ENCODE measurements around the gene EMB.
"Not testable (repeated sequence)": the region's sequence is repeated elsewhere in the genome, so short reads cannot be mapped to it uniquely, and the experiment has no call there.

The EMB gene, protein sequence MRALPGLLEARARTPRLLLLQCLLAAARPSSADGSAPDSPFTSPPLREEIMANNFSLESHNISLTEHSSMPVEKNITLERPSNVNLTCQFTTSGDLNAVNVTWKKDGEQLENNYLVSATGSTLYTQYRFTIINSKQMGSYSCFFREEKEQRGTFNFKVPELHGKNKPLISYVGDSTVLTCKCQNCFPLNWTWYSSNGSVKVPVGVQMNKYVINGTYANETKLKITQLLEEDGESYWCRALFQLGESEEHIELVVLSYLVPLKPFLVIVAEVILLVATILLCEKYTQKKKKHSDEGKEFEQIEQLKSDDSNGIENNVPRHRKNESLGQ

DNA sequence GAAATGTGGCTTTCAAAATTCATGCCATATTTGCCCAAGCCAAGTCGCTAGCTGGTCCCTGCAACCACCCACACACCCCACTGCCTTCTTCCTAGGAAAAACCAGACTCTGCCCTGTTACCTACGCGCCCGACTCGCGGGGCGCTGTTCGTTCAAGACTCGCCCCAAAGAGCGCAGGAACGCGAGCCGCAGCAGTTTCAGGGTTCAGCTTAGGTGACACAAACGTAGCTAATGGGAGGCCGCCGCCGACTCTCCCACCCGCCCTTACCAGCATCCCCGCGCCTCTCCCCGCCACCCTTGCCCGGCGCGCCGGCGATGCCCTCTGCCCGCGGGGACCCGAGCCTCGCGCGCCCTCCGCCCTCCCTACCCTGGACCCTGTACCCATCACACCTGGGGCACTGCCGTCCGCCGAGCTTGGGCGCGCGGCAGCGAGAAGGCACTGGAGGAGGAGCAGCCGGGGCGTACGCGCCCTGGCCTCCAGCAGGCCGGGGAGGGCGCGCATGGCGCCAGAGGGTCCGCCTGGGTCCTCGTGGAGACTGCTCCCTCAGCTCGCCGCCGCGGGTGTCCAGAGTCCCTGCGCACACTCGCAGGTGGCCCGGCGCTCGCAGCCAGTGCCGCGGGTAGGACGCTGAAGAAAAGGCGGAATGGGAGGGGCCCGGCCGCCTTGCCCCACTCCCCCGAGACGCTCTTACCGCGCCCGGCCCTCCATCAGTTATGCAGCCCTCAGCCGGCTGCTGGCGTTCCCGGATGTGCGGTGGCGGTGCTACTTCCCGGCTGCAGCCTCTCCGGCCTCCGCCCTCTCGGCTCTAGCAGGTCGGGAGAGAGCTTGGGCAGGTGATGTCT lies at the start of gene EMB:
Gene EMB (minus strand): TSS at position 638 of the 842 bp plus-strand sequence. CDS start 137 bp downstream, at position 501.
- H4K20me1 ChIP-seq: peaks cover 18% of the 10 kb centered on the region
- H3K4me1 ChIP-seq: peaks cover 66% of the 10 kb centered on the region
- no peak for TF ChIP-seq Cebpa-rat (IDR thresholded peaks at IDR 0.05)
- H3K9me3 ChIP-seq: no peaks in the 10 kb centered on the region
- peak within 1 kb of the TSS; percentile 97 for H3K27ac ChIP-seq
- H3K4me3 ChIP-seq: peak within 1 kb of the TSS; percentile 87
- H3K27me3 ChIP-seq: no peaks in the 10 kb centered on the region
- H3K4me2 ChIP-seq: peak within 1 kb of the TSS; percentile 84
- peak within 1 kb of the TSS; percentile 93 for H3K9ac ChIP-seq
- peaks cover 10% of the 10 kb centered on the region for H3K36me3 ChIP-seq

DNA sequence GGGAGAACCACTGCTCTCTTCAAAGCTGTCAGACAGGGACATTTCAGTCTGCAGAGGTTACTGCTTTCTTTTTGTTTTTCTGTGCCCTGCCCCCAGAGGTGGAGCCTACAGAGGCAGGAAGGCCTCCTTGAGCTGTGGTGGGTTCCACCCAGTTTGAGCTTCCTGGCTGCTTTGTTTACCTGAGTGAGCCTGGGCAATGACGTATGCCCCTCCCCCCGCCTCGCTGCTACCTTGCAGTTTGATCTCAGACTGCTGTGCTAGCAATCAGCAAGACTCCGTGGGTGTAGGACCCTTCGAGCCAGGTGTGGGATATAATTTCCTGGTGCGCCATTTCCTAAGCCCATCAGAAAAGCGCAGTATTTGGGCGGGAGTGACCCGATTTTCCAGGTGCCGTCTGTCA lies 48.4 kb upstream of the EMB start:
- not testable (repeated sequence) for H3K4me2 ChIP-seq, H3K4me3 ChIP-seq, H3K9ac ChIP-seq, H4K20me1 ChIP-seq, H3K4me1 ChIP-seq, H3K27ac ChIP-seq, H3K36me3 ChIP-seq, H3K27me3 ChIP-seq
- H3K9me3 ChIP-seq: peaks cover 14% of the 10 kb centered on the region

DNA sequence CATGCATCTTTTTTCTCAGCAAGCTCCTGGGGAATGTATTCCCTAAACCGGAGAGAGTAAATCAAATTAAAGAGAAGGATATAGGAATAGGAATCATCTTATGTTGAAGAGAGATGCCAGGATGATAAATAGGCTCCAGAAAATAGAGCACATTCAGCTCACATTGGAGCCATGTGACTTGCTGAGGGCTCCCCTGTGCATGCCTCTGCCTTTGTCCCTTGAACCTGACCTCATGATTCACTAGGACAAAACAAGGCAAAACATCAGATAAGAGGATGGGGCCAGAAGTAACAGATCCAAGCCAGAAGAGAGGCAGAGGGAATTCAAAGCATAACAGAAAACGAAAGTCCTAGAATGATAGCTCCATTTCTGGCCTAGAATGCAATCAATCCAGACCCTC lies 37.7 kb upstream of the EMB start:
- H3K27me3 ChIP-seq, H3K9ac ChIP-seq, H4K20me1 ChIP-seq, H3K4me3 ChIP-seq, H3K36me3 ChIP-seq, H3K27ac ChIP-seq, H3K4me1 ChIP-seq, H3K4me2 ChIP-seq, H3K9me3 ChIP-seq: not testable (repeated sequence)

DNA sequence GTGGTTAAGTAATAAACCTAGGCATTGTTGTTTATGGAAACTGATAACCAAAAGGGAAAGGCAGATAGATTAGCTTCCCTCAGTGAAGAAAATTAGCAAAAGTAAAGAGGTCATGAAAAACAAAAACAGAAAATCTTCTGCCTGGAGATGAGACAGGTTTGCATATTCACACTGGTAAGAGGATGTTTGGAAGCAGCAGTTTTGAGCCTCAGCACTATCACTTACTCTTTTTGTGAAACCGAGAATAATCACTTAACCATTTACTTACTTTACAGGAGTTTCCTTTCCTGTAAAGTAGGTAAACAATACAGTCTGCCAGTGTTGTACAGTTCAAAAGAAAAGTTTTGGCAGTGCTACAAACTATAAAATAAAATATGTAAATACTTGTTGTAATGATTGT lies 35.5 kb upstream of the EMB start:
- Histone ChIP-seq H3K27me3 (no peaks in the 10 kb centered on the region), H3K4me1 (no peaks in the 10 kb centered on the region), H4K20me1 (no peaks in the 10 kb centered on the region), H3K36me3 (no peaks in the 10 kb centered on the region), H3K9me3 (peaks cover 9% of the 10 kb centered on the region), H3K27ac (no peak overlapping the region), H3K4me3 (no peak overlapping the region), H3K4me2 (no peak overlapping the region), H3K9ac (no peak overlapping the region)
- TF ChIP-seq Cebpa-rat (IDR thresholded peaks at IDR 0.05): no peak

DNA sequence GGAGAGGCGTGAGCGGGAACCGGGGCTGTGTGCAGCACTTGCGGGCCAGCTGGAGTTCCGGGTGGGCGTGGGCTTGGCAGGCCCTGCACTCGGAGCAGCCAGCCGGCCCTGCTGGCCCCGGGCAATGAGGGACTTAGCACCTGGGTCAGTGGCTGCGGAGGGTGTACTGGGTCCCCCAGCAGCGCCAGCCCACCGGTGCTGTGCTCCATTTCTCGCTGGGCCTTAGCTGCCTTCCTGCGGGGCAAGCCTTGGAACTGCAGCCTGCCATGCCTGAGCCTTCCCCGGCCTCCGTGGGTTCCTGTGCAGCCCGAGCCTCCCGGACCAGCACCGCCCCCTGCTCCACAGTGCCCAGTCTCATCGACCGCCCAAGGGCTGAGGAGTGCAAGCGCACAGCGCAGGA lies 23.9 kb upstream of the EMB start:
- not testable (repeated sequence) for H4K20me1 ChIP-seq, H3K4me3 ChIP-seq, H3K27me3 ChIP-seq, H3K36me3 ChIP-seq, H3K4me2 ChIP-seq, H3K4me1 ChIP-seq, H3K9ac ChIP-seq, H3K27ac ChIP-seq
- peaks cover 19% of the 10 kb centered on the region for H3K9me3 ChIP-seq

DNA sequence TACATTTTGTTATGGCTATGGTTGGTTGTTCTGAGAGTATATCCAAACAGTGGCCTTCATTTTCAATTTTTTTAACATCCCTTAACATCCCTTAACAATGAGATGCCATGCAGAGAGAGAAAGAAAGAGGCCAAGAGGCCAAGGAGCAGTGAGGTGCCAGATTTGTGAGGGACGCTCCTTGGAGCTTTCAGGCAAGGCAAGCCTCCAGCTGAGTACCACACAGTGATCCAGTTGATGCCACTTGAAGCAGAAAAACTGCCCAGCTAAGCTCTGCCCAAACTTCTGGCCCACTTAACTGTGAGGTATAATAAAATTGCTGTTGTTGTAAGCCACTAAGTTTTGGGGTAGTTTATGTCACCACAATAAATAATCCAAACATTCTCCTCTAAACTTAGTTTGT lies 22.6 kb upstream of the EMB start:
- Histone ChIP-seq H3K9ac (no peak overlapping the region), H3K9me3 (peaks cover 24% of the 10 kb centered on the region), H3K36me3 (no peaks in the 10 kb centered on the region), H3K27me3 (no peaks in the 10 kb centered on the region), H3K4me2 (no peak overlapping the region), H3K4me1 (no peaks in the 10 kb centered on the region), H3K4me3 (no peak overlapping the region), H4K20me1 (no peaks in the 10 kb centered on the region), H3K27ac (no peak overlapping the region)
- TF ChIP-seq Cebpa-rat (IDR thresholded peaks at IDR 0.05): no peak

DNA sequence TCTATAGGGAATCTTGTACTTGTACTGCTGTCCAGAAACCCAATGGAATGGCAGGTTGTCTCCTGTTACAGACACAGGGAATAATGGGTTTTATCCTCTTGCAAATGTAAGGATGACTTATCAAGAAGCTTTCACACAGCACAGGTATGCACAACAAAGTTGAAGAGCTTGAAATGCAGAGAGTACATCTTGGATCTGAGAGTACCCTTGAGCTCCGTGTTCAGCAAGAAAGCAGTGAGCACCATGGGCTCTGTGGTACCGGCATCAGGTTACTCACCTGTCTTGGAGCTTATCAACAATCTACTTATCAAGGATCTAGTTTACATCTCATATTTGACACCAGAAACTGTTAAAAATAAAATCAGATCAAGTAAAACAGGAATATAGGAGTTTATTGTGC lies 22.0 kb upstream of the EMB start:
- Histone ChIP-seq H3K9ac (no peak overlapping the region), H3K36me3 (no peaks in the 10 kb centered on the region), H3K27me3 (no peaks in the 10 kb centered on the region), H3K4me1 (no peaks in the 10 kb centered on the region), H3K27ac (no peak overlapping the region), H3K9me3 (peaks cover 25% of the 10 kb centered on the region), H3K4me3 (no peak overlapping the region), H3K4me2 (no peak overlapping the region), H4K20me1 (no peaks in the 10 kb centered on the region)
- TF ChIP-seq Cebpa-rat (IDR thresholded peaks at IDR 0.05): no peak

DNA sequence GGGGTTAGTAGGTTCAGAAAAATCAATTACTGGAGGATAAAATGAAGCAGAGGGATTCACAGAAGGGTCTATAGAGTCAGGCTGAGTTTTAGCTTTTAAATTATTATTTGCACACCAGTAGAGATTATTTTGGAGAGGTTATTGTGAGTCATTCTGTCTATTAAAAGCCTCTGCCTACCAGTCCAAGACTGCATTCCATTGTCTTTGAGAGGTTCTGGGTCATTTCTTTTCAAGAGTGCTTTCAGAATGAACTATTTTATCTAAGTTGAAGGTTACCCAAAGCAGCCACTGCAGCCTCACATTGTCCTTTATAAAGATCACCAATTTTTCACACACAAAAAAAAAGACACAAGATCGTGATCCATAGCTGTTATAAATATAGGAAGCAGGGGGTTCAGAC lies 21.5 kb upstream of the EMB start:
- H3K4me1 ChIP-seq, H3K36me3 ChIP-seq, H3K4me2 ChIP-seq, H3K27me3 ChIP-seq, H4K20me1 ChIP-seq, H3K9ac ChIP-seq, H3K4me3 ChIP-seq, H3K27ac ChIP-seq: not testable (repeated sequence)
- peaks cover 25% of the 10 kb centered on the region for H3K9me3 ChIP-seq

DNA sequence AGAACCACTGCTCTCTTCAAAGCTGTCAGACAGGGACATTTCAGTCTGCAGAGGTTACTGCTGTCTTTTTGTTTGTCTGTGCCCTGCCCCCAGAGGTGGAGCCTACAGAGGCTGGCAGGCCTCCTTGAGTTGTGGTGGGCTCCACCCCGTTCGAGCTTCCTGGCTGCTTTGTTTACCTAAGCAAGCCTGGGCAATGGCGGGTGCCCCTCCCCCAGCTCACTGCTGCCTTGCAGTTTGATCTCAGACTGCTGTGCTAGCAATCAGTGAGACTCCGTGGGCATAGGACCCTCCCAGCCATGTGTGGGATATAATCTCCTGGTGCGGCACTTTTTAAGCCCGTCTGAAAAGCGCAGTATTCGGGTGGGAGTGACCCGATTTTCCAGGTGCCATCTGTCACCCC lies 17.3 kb upstream of the EMB start:
- not testable (repeated sequence) for H3K4me2 ChIP-seq

DNA sequence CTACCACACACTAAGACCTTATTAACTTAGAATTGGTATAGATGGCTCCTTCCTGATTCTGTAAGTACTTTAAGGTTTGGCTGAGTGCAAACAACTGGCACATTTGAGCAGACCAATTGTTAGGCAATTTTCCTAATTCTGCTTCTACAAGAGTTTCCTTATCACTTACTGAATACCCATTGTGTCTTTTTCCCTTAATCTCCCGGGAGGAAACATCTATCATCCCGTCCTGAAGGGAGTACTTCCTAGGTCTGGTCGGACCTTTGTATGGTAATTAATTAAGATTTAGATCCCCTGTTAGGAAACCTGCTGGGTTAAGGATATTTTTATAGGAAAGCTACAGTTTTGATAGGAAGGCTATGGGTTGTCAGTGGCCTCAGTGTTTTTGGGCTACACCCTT lies 8.2 kb upstream of the EMB start:
- H3K4me3 ChIP-seq, H3K27me3 ChIP-seq, H3K36me3 ChIP-seq, H4K20me1 ChIP-seq, H3K9ac ChIP-seq: not testable (repeated sequence)
- H3K9me3 ChIP-seq: peaks cover 27% of the 10 kb centered on the region
- peak overlapping the region; percentile 69 for H3K27ac ChIP-seq
- H3K4me1 ChIP-seq: peaks cover 44% of the 10 kb centered on the region
- H3K4me2 ChIP-seq: peak overlapping the region; percentile 60

More for the DNA sequence above, 17.3 kb upstream of the EMB start:
- not testable (repeated sequence) for H3K36me3 ChIP-seq, H3K27ac ChIP-seq, H3K27me3 ChIP-seq, H3K4me3 ChIP-seq, H4K20me1 ChIP-seq, H3K4me1 ChIP-seq, H3K9ac ChIP-seq
- peaks cover 19% of the 10 kb centered on the region for H3K9me3 ChIP-seq

Measured in BLaER1 (cell line).